Adrenal gland (tissue), 19 donors: ENCODE results near the gene APLN. TPM values are rescaled to one million over a fixed set of nuclear protein-coding genes. Genes with fewer than 3 reads are reported as not detected.

Experiments used
- DNase-seq, 7 donors: peaks; one replicate each; pipeline ENCODE4 v3.0.0-alpha.2; 2019 to 2020
- H3K27ac ChIP-seq, 5 donors: fragments of 200-600 bp; sonication (generic) in 4 of 5; 1 replicate in 3 of 5; 2 replicates in 2 of 5; pipeline versions ENCODE4 v1.5.1 to v1.8.0; 2016 to 2020; ENCODE audit warnings: mild to moderate bottlenecking in 1 of 5
- H3K27me3 ChIP-seq: fragments of 200-600 bp; 2 replicates; pipeline ENCODE4 v1.8.0; 2021
- H3K36me3 ChIP-seq, 2 donors: fragments of 200-600 bp; replicated peaks in 1 of 2; 1 replicate in 1 of 2; 2 replicates in 1 of 2; pipeline versions ENCODE4 v1.5.1 to v1.8.0; 2018 to 2022
- H3K4me1 ChIP-seq, 2 donors: fragments of 200-600 bp; replicated peaks in 1 of 2; 1 replicate in 1 of 2; 2 replicates in 1 of 2; pipeline versions ENCODE4 v1.5.1 to v1.8.0; 2018 to 2021
- H3K4me3 ChIP-seq, 4 donors: fragments of 200-600 bp; sonication (generic) in 3 of 4; one replicate each; pipeline ENCODE4 v1.5.1; 2016 to 2018
- H3K9me3 ChIP-seq, 3 donors: fragments of 200-600 bp; sonication (generic) in 1 of 3; replicated peaks in 1 of 3; 1 replicate in 2 of 3; 2 replicates in 1 of 3; pipeline versions ENCODE4 v1.5.1 to v1.8.0; 2016 to 2021
- CTCF ChIP-seq, 6 experiments: fragments of 450-650 bp in 4 of 6; fragments of 200-600 bp in 2 of 6; sonication (generic) in 1 of 6; IDR thresholded peaks; 1 replicate in 5 of 6; 2 replicates in 1 of 6; pipeline versions ENCODE4 v1.5.1 to v1.8.0; 2016 to 2021; ENCODE audit warnings: antibody characterized with exemption in 6 of 6, mild to moderate bottlenecking in 2 of 6, moderate library complexity in 1 of 6
- POLR2A ChIP-seq, 2 donors: fragments of 450-650 bp; IDR thresholded peaks; one replicate each; pipeline ENCODE4 v1.6.1; 2017; ENCODE audit warnings: antibody characterized with exemption in 2 of 2, mild to moderate bottlenecking in 2 of 2, moderate library complexity in 1 of 2
- WGBS, 4 donors: extraction: QIAGEN DNeasy Blood & Tissue Kit in 2 of 4; methylation state at CpG; one replicate each; pipeline versions ENCODE4 v1.1.5 to v1.1.7; 2013 to 2017; 5-methylcytosine and 5-hydroxymethylcytosine counted together
- intact Hi-C, 2 donors: fragments of 100-400 bp; cut with DNase I; formaldehyde crosslinking; loops; one replicate each; pipeline versions ENCODE4 v1.14.1 to v1.15.0; 2022 to 2023
- long read RNA-seq, 10 donors: library from polyadenylated mRNA in 3 of 10; unstranded in 2 of 10; stranded (forward) in 1 of 10; transcript quantifications; one replicate each; pipeline ENCODE4 v2.0.0 and lab custom pipeline, GENCODE V29; 2021 to 2026
- polyA plus RNA-seq, 3 donors: library from polyadenylated mRNA; stranded (reverse); fragments of 200-250 nt in 2 of 3; fragments of 350-450 nt in 1 of 3; fragmentation: Illumina TruSeq in 1 of 3; extraction: RNeasy Lipid Tissue Mini Kit (QIAGEN cat#74804) in 1 of 3; gene quantifications; one replicate each; pipeline ENCODE4 v1.2.3, GENCODE V29; 2013 to 2014
- total RNA-seq, 9 donors: library from RNA; depleted of rRNA in 4 of 9; stranded (reverse); fragments of >200 nt in 4 of 9; fragments of 120-200 nt in 1 of 9; fragmentation: NEBNext Ultra II Directional in 1 of 9; extraction: Animal tissue kit (Norgen Biotek cat#: 25700) in 1 of 9; gene quantifications; one replicate each; pipeline versions ENCODE4 v1.1.0 to v1.2.4, GENCODE V29; 2013 to 2023
- donor health status: healthy with polysubstance abuse.
- donor health status: Bipolar disorder and iron deficiency.
- donor health status: DM: yes; HTN: yes; CAD: no.
- donor health status: DM: no; HTN: no; CAD: no.
- donor health status: DM: no; HTN: no; CAD: no.
- donor health status: DM: yes; HTN: yes; CAD: no.

APLN gene
- total RNA-seq (10 to 100 TPM in 2 of 9 donors, 1 to 10 TPM in 6, under 1 TPM in 1; 0.67 to 18.5 (median 5.5) TPM), polyA plus RNA-seq (10 to 100 TPM in 2 of 3 donors, 1 to 10 TPM in 1; 2.7 to 27.5 (median 10.5) TPM)
- long read RNA-seq, donor 1 = 0 reads
- long read RNA-seq, donor 2 = 0 reads
- long read RNA-seq, donor 3, partial matches to known transcripts = 0 of 1 reads
- long read RNA-seq, donor 3, other reads (novel, unspliced or antisense) = 0 of 1 reads
- long read RNA-seq, donor 4 = 0 reads
- long read RNA-seq, donor 5, transcript APLN-201 (3 exons, 3,205 nt) = major isoform, 5 of 6 reads
- long read RNA-seq, donor 5, partial matches to known transcripts = 0 of 6 reads
- long read RNA-seq, donor 5, other reads (novel, unspliced or antisense) = 1 of 6 reads
- long read RNA-seq, donor 6, partial matches to known transcripts = 8 of 11 reads
- long read RNA-seq, donor 6, other reads (novel, unspliced or antisense) = 3 of 11 reads
- long read RNA-seq, donor 7 = 0 reads
- long read RNA-seq, donor 8 = 0 reads
- long read RNA-seq, donor 9 = 0 reads
- long read RNA-seq, donor 10, partial matches to known transcripts = 0 of 1 reads
- long read RNA-seq, donor 10, other reads (novel, unspliced or antisense) = 0 of 1 reads

GRCh38 chrX:129654652-129655546, at the start of gene APLN:
APLN (minus strand) TSS chrX:129654956; CDS start chrX:129654630, 326 bp downstream.
- intact Hi-C loops = no loop called here
- peak within 1 kb of the TSS in 1 of 5 donors; percentile 23 for H3K27ac ChIP-seq
- no peaks in the 10 kb centered on the region for H3K36me3 ChIP-seq
- H3K4me1 ChIP-seq = peaks cover 4 to 8% of the 10 kb centered on the region in 2 donors
- TF ChIP-seq CTCF (IDR thresholded peaks at IDR 0.05) (no peak), POLR2A (IDR thresholded peaks at IDR 0.05) (peak; percentile 24 to 47)
- peak; percentile 33 to 76 (median 55) for DNase-seq
- no peaks in the 10 kb centered on the region for H3K27me3 ChIP-seq
- no peaks in the 10 kb centered on the region for H3K9me3 ChIP-seq
- peak within 1 kb of the TSS in 2 of 4 donors; percentile 28 to 35 for H3K4me3 ChIP-seq
- 1 to 28% (median 20%) methylated on average over 3 to 61 of the region's 67 CpGs for WGBS, 4 donors

- H3K27me3 ChIP-seq = no peaks in the 10 kb centered on the region
- 58 to 95% (median 75%) methylated on average over 1 to 2 of the region's 2 CpGs for WGBS, 4 donors
- no peaks in the 10 kb centered on the region for H3K4me1 ChIP-seq
- H3K36me3 ChIP-seq = no peaks in the 10 kb centered on the region
- intact Hi-C loops = no loop called here
- no peak for DNase-seq
- no peak overlapping the region for H3K4me3 ChIP-seq
- TF ChIP-seq CTCF (IDR thresholded peaks at IDR 0.05) (no peak), POLR2A (IDR thresholded peaks at IDR 0.05) (no peak)
- H3K9me3 ChIP-seq = no peaks in the 10 kb centered on the region
- no peak overlapping the region for H3K27ac ChIP-seq
These were observed 49.7 kb upstream of the APLN start for GRCh38 chrX:129704491-129704890.

GRCh38 chrX:129701624-129702069, 46.9 kb upstream of the APLN start:
- WGBS, 4 donors = 52 to 84% (median 65%) methylated on average over 4 to 8 of the region's 8 CpGs
- intact Hi-C loops = no loop called here
- no peaks in the 10 kb centered on the region for H3K4me1 ChIP-seq
- no peaks in the 10 kb centered on the region for H3K27me3 ChIP-seq
- TF ChIP-seq CTCF (IDR thresholded peaks at IDR 0.05) (no peak), POLR2A (IDR thresholded peaks at IDR 0.05) (no peak)
- H3K36me3 ChIP-seq = no peaks in the 10 kb centered on the region
- no peaks in the 10 kb centered on the region for H3K9me3 ChIP-seq
- peak overlapping the region in 1 of 5 donors; percentile 22 for H3K27ac ChIP-seq
- DNase-seq = peak in 1 of 7 donors; percentile 56
- no peak overlapping the region for H3K4me3 ChIP-seq

GRCh38 chrX:129700536-129700935, 45.8 kb upstream of the APLN start:
- Histone ChIP-seq H3K36me3 (no peaks in the 10 kb centered on the region), H3K9me3 (no peaks in the 10 kb centered on the region), H3K4me3 (no peak overlapping the region), H3K27ac (no peak overlapping the region), H3K4me1 (no peaks in the 10 kb centered on the region), H3K27me3 (no peaks in the 10 kb centered on the region)
- intact Hi-C loops = no loop called here
- TF ChIP-seq POLR2A (IDR thresholded peaks at IDR 0.05) = no peak
- no peak for TF ChIP-seq CTCF (IDR thresholded peaks at IDR 0.05)
- no peak for DNase-seq
- 79 to 96% (median 83%) methylated on average over 4 of the region's 4 CpGs for WGBS, 4 donors
